ENCODE results near the gene PPP1R13L.

The PPP1R13L gene

GRCh38 chr19:45370410-45371204, 34.3 kb downstream of the PPP1R13L start, which contains the start of gene ERCC2:
Gene ERCC2 (minus strand): TSS chr19:45370573. CDS start chr19:45370540, 33 bp downstream.
- no peak for TF ChIP-seq CTCF (IDR thresholded peaks at IDR 0.05; ENCODE audit: borderline replicate concordance, insufficient read depth, low read depth, low read length)

GRCh38 chr19:45368737-45369340, 36.0 kb downstream of the PPP1R13L start:
- H3K4me3 ChIP-seq (ENCODE audit: low read depth, low read length), result no peak overlapping the region
- TF ChIP-seq CTCF (IDR thresholded peaks at IDR 0.05; ENCODE audit: borderline replicate concordance, insufficient read depth, low read depth, low read length), result no peak

More at GRCh38 chr19:45370410-45371204, 34.3 kb downstream of the PPP1R13L start, which contains the start of gene ERCC2:
- peak within 1 kb of the TSS; percentile 79 for H3K4me3 ChIP-seq (ENCODE audit: low read depth, low read length)

- no peak overlapping the region for H3K4me3 ChIP-seq (ENCODE audit: low read depth, low read length)
- TF ChIP-seq CTCF (IDR thresholded peaks at IDR 0.05; ENCODE audit: borderline replicate concordance, insufficient read depth, low read depth, low read length), result no peak
Measured at GRCh38 chr19:45368127-45368526, 36.7 kb downstream of the PPP1R13L start.

- TF ChIP-seq CTCF (IDR thresholded peaks at IDR 0.05; ENCODE audit: borderline replicate concordance, insufficient read depth, low read depth, low read length), result no peak
- H3K4me3 ChIP-seq (ENCODE audit: low read depth, low read length), result no peak overlapping the region
Measured at GRCh38 chr19:45364696-45365095, 40.2 kb downstream of the PPP1R13L start.

- TF ChIP-seq CTCF (IDR thresholded peaks at IDR 0.05; ENCODE audit: borderline replicate concordance, insufficient read depth, low read depth, low read length), result no peak
- no peak overlapping the region for H3K4me3 ChIP-seq (ENCODE audit: low read depth, low read length)
Measured at GRCh38 chr19:45363861-45364459, 40.9 kb downstream of the PPP1R13L start.

GRCh38 chr19:45362291-45362690, 42.6 kb downstream of the PPP1R13L start:
- no peak for TF ChIP-seq CTCF (IDR thresholded peaks at IDR 0.05; ENCODE audit: borderline replicate concordance, insufficient read depth, low read depth, low read length)
- no peak overlapping the region for H3K4me3 ChIP-seq (ENCODE audit: low read depth, low read length)

All from GM12875 (cell line).